ENCODE data around the gene NADSYN1. TPM values are rescaled to one million over a fixed set of nuclear protein-coding genes. Genes with fewer than 3 reads are reported as not detected.
A peak's percentile ranks its signal among the peaks of the same experiment; 100 is the strongest.

NADSYN1 gene
- total and polyA plus RNA-seq, 2 of the 13 experiments (the other 11 are each of a cell fraction or from before 2014, with no cell fraction given): 35.7 to 51.5 TPM

DNA sequence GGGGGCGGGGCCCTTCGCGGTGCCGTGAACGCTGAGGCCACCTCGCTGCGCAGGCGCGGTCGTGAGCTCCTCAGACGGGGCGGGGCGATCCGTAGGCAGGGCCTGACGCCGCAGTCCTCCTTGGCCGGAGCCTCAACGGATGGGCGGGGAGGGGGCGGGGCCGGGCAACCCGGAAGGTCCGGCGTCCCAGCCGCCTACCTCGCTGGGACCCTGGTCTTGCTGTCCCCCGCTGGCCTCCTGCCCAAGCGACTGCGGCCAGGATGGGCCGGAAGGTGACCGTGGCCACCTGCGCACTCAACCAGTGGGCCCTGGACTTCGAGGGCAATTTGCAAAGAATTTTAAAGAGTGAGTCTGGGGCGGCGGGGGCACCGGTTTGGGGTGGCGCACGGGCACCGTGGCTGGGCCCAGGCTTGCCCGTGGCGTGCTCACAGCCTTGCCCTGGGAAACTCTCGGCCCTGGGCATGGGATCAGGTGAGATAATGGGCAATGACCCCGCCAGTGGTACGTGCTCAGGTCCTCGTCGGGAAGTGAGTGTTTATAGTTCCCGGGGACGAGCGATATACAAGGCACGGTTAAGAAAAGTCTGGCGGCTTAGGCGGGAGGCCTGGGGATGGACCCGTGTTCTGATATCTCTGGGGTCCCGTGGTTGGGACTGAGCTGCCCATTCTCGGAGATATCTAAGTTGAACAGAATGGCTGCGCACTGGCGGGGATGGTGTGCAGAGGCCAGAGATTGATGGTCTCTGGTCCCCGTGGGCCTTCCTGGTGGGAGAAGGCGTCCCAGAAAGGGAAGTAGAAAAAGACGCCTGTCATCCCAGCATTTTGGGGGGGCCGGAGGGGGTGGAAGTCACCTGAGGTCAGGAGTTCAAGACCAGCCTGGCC lies at the start of gene NADSYN1 (continued):
- TF ChIP-seq, protein P1, sequence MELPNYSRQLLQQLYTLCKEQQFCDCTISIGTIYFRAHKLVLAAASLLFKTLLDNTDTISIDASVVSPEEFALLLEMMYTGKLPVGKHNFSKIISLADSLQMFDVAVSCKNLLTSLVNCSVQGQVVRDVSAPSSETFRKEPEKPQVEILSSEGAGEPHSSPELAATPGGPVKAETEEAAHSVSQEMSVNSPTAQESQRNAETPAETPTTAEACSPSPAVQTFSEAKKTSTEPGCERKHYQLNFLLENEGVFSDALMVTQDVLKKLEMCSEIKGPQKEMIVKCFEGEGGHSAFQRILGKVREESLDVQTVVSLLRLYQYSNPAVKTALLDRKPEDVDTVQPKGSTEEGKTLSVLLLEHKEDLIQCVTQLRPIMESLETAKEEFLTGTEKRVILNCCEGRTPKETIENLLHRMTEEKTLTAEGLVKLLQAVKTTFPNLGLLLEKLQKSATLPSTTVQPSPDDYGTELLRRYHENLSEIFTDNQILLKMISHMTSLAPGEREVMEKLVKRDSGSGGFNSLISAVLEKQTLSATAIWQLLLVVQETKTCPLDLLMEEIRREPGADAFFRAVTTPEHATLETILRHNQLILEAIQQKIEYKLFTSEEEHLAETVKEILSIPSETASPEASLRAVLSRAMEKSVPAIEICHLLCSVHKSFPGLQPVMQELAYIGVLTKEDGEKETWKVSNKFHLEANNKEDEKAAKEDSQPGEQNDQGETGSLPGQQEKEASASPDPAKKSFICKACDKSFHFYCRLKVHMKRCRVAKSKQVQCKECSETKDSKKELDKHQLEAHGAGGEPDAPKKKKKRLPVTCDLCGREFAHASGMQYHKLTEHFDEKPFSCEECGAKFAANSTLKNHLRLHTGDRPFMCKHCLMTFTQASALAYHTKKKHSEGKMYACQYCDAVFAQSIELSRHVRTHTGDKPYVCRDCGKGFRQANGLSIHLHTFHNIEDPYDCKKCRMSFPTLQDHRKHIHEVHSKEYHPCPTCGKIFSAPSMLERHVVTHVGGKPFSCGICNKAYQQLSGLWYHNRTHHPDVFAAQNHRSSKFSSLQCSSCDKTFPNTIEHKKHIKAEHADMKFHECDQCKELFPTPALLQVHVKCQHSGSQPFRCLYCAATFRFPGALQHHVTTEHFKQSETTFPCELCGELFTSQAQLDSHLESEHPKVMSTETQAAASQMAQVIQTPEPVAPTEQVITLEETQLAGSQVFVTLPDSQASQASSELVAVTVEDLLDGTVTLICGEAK (IDR thresholded peaks at IDR 0.05): no peak
- TF ChIP-seq, protein P1 (CRISPR knock-in tag; IDR thresholded peaks at IDR 0.05): 0 out of 2 replicates have a peak, but pooled peaks have one; percentile 17
- TF ChIP-seq DNMT3B (CRISPR knock-in tag; conservative IDR thresholded peaks at IDR 0.05): no peak
- TF ChIP-seq ZNF512B (CRISPR knock-in tag; IDR thresholded peaks at IDR 0.05; ENCODE audit: borderline replicate concordance): no peak
- TF ChIP-seq SP140L (CRISPR knock-in tag; IDR thresholded peaks at IDR 0.05; ENCODE audit: borderline replicate concordance): no peak
- no peak for TF ChIP-seq PTBP1 (IDR thresholded peaks at IDR 0.05; ENCODE audit: low read depth, low read length, poor library complexity, severe bottlenecking)
- no peak for TF ChIP-seq POLR2AphosphoS2 (IDR thresholded peaks at IDR 0.05; ENCODE audit: low read depth, low read length)
- TF ChIP-seq TERF1 (CRISPR knock-in tag; IDR thresholded peaks at IDR 0.05): no peak
- no peak for TF ChIP-seq KLF15 (CRISPR knock-in tag; IDR thresholded peaks at IDR 0.05; ENCODE audit: borderline replicate concordance)
- peak; percentile 75; the same call in 1 of the 2 replicates for TF ChIP-seq ZNF766 (CRISPR knock-in tag; IDR thresholded peaks at IDR 0.05; ENCODE audit: borderline replicate concordance)
- no peak for TF ChIP-seq ZNF34 (CRISPR knock-in tag; IDR thresholded peaks at IDR 0.05; ENCODE audit: borderline replicate concordance)
- TF ChIP-seq ZNF672 (CRISPR knock-in tag; IDR thresholded peaks at IDR 0.05): no peak
- TF ChIP-seq JUNB (CRISPR knock-in tag; IDR thresholded peaks at IDR 0.05; ENCODE audit: borderline replicate concordance): no peak
- TF ChIP-seq ZSCAN31 (CRISPR knock-in tag; IDR thresholded peaks at IDR 0.05; ENCODE audit: low read depth): no peak; the same call in none of the 2 replicates
